Esophagus muscularis mucosa (tissue), 4 donors: ENCODE data around the gene FADS6. TPM values are rescaled to one million over a fixed set of nuclear protein-coding genes. Genes with fewer than 3 reads are reported as not detected.

ENCODE experiments used
- DNase-seq: peaks from one replicate; pipeline ENCODE4 v3.0.0-alpha.2; 2017; ENCODE audit errors: extremely low spot score
- H3K27ac ChIP-seq, 4 donors: fragments of 200-600 bp; sonication (generic); replicated peaks in 1 of 4; 1 replicate in 3 of 4; 2 replicates in 1 of 4; pipeline ENCODE4 v1.5.1; 2016 to 2019; ENCODE audit warnings: mild to moderate bottlenecking in 1 of 4
- H3K27me3 ChIP-seq, 4 donors: fragments of 200-600 bp; sonication (generic); one replicate each; pipeline versions ENCODE4 v1.5.1 to v1.6.0; 2016 to 2019
- H3K36me3 ChIP-seq, 4 donors: fragments of 200-600 bp; sonication (generic); one replicate each; pipeline ENCODE4 v1.5.1; 2016 to 2019
- H3K4me1 ChIP-seq, 4 donors: fragments of 200-600 bp; sonication (generic); one replicate each; pipeline ENCODE4 v1.5.1; 2016 to 2019
- H3K4me3 ChIP-seq, 4 donors: fragments of 200-600 bp; sonication (generic); 1 replicate in 2 of 4; 2 replicates in 2 of 4; pipeline ENCODE4 v1.5.1; 2016 to 2019; ENCODE audit warnings: mild to moderate bottlenecking in 4 of 4, moderate library complexity in 1 of 4
- H3K9me3 ChIP-seq, 4 donors: fragments of 200-600 bp; sonication (generic); 1 replicate in 3 of 4; 2 replicates in 1 of 4; pipeline ENCODE4 v1.5.1; 2016 to 2019
- EP300 ChIP-seq: sonication (generic); formaldehyde crosslinking; IDR thresholded peaks from one replicate; pipeline ENCODE4 v1.6.1; 2017; ENCODE audit warnings: antibody characterized with exemption
- POLR2A ChIP-seq: fragments of 450-650 bp; IDR thresholded peaks from one replicate; pipeline ENCODE4 v1.6.1; 2017; ENCODE audit warnings: antibody characterized with exemption, moderate library complexity, mild to moderate bottlenecking, low read depth
- POLR2AphosphoS5 ChIP-seq, 2 donors: sonication (generic); formaldehyde crosslinking; IDR thresholded peaks; one replicate each; pipeline ENCODE4 v1.6.1; 2017; ENCODE audit warnings: antibody characterized with exemption in 2 of 2
- WGBS: methylation state at CpG from one replicate; pipeline ENCODE4 v1.1.5; 2018; 5-methylcytosine and 5-hydroxymethylcytosine counted together
- intact Hi-C: fragments of 100-400 bp; cut with DNase I; formaldehyde crosslinking; loops from one replicate; pipeline ENCODE4 v1.15.1; 2023
- total RNA-seq, 4 donors: library from RNA; depleted of rRNA; stranded (reverse); fragments of >200 nt; gene quantifications; one replicate each; pipeline versions ENCODE4 v1.1.0 to v1.2.1, GENCODE V29; 2016
- TF ChIP-seq, protein P1 (sequence below), 3 experiments: fragments of 200-600 bp in 2 of 3; fragments of 450-650 bp in 1 of 3; sonication (generic) in 2 of 3; IDR thresholded peaks; one replicate each; pipeline ENCODE4 v1.5.1; 2017 to 2019; ENCODE audit warnings: antibody characterized with exemption in 3 of 3, mild to moderate bottlenecking in 2 of 3, moderate library complexity in 1 of 3

The FADS6 gene
- total RNA-seq, 4 donors from 2014 or later: 0.33 TPM; not detected in 3

DNA sequence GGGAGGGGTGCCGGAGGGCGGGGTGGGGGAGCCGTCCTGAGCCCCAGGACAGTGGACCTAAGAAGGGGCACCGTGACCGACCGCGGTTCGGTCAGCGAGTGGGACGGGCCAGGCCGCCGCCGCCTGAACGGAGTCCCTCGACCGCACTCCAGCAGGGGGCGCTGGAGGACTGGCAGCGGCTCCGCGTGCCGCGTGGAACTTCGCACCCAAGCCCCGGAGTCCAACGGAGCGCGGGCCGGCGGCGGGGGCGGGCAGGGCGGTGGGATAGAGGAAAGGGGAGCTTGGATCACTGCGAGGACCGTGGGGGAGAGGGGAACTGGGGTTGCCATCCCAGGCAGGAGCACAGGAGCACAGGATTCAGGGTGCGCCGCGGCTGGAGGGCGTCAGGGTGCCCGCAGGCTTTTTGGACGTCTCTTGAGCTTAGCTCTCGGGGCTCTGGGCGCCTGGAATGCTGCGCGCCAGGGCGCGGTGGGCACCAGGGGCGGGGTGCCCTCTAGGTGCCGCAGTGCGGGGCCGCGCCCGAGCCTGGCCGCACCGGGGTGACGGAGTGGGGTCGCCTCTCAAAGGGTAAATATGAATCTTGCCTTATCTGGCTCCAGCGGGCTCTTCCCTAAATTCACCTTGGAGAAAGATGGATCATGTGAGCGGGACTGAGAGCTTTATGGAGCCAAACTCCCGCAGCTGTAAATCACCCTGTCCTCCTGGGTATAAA is 30.3 kb upstream of the FADS6 start:
- H3K36me3 ChIP-seq: no peaks in the 10 kb centered on the region
- intact Hi-C loops: loop anchor here (5.0 kb wide), 1 partner anchor 34 kb away; no protein-coding TSS in a partner anchor
- no peak for TF ChIP-seq POLR2AphosphoS5 (IDR thresholded peaks at IDR 0.05)
- TF ChIP-seq POLR2A: no peak
- TF ChIP-seq, protein P1, sequence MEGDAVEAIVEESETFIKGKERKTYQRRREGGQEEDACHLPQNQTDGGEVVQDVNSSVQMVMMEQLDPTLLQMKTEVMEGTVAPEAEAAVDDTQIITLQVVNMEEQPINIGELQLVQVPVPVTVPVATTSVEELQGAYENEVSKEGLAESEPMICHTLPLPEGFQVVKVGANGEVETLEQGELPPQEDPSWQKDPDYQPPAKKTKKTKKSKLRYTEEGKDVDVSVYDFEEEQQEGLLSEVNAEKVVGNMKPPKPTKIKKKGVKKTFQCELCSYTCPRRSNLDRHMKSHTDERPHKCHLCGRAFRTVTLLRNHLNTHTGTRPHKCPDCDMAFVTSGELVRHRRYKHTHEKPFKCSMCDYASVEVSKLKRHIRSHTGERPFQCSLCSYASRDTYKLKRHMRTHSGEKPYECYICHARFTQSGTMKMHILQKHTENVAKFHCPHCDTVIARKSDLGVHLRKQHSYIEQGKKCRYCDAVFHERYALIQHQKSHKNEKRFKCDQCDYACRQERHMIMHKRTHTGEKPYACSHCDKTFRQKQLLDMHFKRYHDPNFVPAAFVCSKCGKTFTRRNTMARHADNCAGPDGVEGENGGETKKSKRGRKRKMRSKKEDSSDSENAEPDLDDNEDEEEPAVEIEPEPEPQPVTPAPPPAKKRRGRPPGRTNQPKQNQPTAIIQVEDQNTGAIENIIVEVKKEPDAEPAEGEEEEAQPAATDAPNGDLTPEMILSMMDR (IDR thresholded peaks at IDR 0.05): peak; percentile 49 to 87 (median 69)
- H3K27me3 ChIP-seq: peaks cover 7 to 96% (median 38%) of the 10 kb centered on the region in 4 donors
- DNase-seq: no peak
- H3K4me3 ChIP-seq: peak overlapping the region; percentile 38 to 53 (median 42)
- no peak overlapping the region for H3K27ac ChIP-seq
- H3K4me1 ChIP-seq: peaks cover 21 to 38% (median 27%) of the 10 kb centered on the region in 4 donors
- no peaks in the 10 kb centered on the region for H3K9me3 ChIP-seq
- 0% methylated on average over 13 of the region's 59 CpGs for WGBS

- TF ChIP-seq POLR2A (no peak), EP300 (no peak), POLR2AphosphoS5 (IDR thresholded peaks at IDR 0.05) (no peak)
- TF ChIP-seq, protein P1 (IDR thresholded peaks at IDR 0.05): no peak
- WGBS: 12% methylated on average over 21 of the region's 57 CpGs
- H3K4me1 ChIP-seq: peaks cover 21 to 38% (median 27%) of the 10 kb centered on the region in 4 donors
- H3K27ac ChIP-seq: no peak within 1 kb of the TSS
- no peak for DNase-seq
- H3K36me3 ChIP-seq: no peaks in the 10 kb centered on the region
- H3K4me3 ChIP-seq: peak within 1 kb of the TSS; percentile 38 to 53 (median 42)
- H3K9me3 ChIP-seq: no peaks in the 10 kb centered on the region
- intact Hi-C loops: loop anchor here (5.0 kb wide), 1 partner anchor 34 kb away; no protein-coding TSS in a partner anchor
- peaks cover 7 to 93% (median 38%) of the 10 kb centered on the region in 4 donors for H3K27me3 ChIP-seq
These were observed 29.5 kb upstream of the FADS6 start, which contains the start of gene USH1G for GRCh38 chr17:74922694-74923537. USH1G (minus strand) TSS chr17:74923255; CDS start chr17:74923073, 182 bp downstream.

DNA sequence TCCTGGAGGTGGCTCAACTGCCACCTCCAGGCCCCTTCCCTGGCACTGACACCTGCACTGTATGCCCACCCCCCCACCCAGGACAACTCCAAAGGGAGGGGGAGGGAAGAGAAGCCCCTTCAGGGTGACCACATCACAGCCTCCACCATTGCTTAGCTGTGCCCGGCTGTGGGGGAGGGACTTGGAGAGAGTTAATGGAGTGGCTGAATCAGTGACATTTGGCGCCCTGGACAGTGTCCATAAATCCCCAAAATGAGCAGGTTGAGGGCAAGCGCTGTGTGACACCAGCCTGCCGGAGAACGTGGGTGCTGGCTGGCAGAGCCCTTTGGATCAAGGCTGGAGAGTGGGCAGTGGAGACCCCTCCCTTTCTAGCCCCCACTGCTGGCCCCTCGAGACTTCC is 28.7 kb upstream of the FADS6 start:
- no peak overlapping the region for H3K27ac ChIP-seq
- intact Hi-C loops: loop anchor here (5.0 kb wide), 1 partner anchor 35 kb away; no protein-coding TSS in a partner anchor
- TF ChIP-seq POLR2A: no peak
- TF ChIP-seq EP300: no peak
- TF ChIP-seq POLR2AphosphoS5 (IDR thresholded peaks at IDR 0.05): no peak
- TF ChIP-seq, protein P1 (IDR thresholded peaks at IDR 0.05): no peak
- no peak for DNase-seq
- H3K4me3 ChIP-seq: no peak overlapping the region
- no peaks in the 10 kb centered on the region for H3K9me3 ChIP-seq
- H3K27me3 ChIP-seq: peaks cover 7 to 93% (median 37%) of the 10 kb centered on the region in 4 donors
- H3K4me1 ChIP-seq: peaks cover 21 to 38% (median 27%) of the 10 kb centered on the region in 4 donors
- no peaks in the 10 kb centered on the region for H3K36me3 ChIP-seq
- WGBS: 60% methylated on average over 6 of the region's 6 CpGs

DNA sequence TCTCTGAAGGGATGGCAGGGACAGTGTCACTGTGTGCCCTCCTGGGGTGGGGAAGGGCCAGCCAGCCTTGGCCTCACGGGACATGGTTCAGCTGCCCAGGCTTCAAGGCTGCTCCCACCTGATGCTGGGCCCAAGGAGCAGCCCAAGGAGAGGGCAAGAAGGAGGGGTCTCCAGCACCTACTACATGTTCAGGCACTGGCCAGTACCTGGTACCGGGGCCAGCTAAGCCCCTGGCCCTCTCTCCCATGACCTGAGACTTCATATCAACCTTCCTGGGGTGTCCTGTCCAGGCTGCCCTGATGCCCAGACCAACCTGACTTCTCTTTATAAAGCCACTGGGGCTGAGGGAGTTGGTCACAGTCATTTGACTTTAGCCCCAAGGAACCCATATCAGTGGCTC is 28.3 kb upstream of the FADS6 start:
- intact Hi-C loops: loop anchor here (5.0 kb wide), 1 partner anchor 36 kb away; no protein-coding TSS in a partner anchor
- DNase-seq: no peak
- peaks cover 21 to 38% (median 27%) of the 10 kb centered on the region in 4 donors for H3K4me1 ChIP-seq
- H3K27me3 ChIP-seq: peaks cover 7 to 93% (median 36%) of the 10 kb centered on the region in 4 donors
- H3K4me3 ChIP-seq: no peak overlapping the region
- H3K9me3 ChIP-seq: no peaks in the 10 kb centered on the region
- H3K27ac ChIP-seq: no peak overlapping the region
- whole genome bisulfite sequencing: 83% methylated on average over 1 of the region's 2 CpGs
- TF ChIP-seq, protein P1 (IDR thresholded peaks at IDR 0.05): no peak
- no peak for TF ChIP-seq POLR2A
- no peak for TF ChIP-seq EP300
- TF ChIP-seq POLR2AphosphoS5 (IDR thresholded peaks at IDR 0.05): no peak
- no peaks in the 10 kb centered on the region for H3K36me3 ChIP-seq
